OCI-LY7 (cell line): ENCODE data around the gene ABCC8.

Source experiments
- EZH2phosphoT487 ChIP-seq: fragments of 200-600 bp; sonication (generic); IDR thresholded peaks from 2 replicates; pipeline ENCODE4 v1.6.1; 2018; ENCODE audit warnings: low read depth, borderline replicate concordance, mild to moderate bottlenecking, mixed run types, antibody characterized with exemption, low read length, moderate library complexity, mixed read lengths
- TF ChIP-seq, protein P1 (sequence below): fragments of 200-600 bp; sonication (generic); conservative IDR thresholded peaks from 2 replicates; pipeline ENCODE4 v1.5.1; 2014; ENCODE audit warnings: mild to moderate bottlenecking, antibody characterized with exemption, low read length, moderate library complexity, mixed read lengths

- TF ChIP-seq, protein P1, sequence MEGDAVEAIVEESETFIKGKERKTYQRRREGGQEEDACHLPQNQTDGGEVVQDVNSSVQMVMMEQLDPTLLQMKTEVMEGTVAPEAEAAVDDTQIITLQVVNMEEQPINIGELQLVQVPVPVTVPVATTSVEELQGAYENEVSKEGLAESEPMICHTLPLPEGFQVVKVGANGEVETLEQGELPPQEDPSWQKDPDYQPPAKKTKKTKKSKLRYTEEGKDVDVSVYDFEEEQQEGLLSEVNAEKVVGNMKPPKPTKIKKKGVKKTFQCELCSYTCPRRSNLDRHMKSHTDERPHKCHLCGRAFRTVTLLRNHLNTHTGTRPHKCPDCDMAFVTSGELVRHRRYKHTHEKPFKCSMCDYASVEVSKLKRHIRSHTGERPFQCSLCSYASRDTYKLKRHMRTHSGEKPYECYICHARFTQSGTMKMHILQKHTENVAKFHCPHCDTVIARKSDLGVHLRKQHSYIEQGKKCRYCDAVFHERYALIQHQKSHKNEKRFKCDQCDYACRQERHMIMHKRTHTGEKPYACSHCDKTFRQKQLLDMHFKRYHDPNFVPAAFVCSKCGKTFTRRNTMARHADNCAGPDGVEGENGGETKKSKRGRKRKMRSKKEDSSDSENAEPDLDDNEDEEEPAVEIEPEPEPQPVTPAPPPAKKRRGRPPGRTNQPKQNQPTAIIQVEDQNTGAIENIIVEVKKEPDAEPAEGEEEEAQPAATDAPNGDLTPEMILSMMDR: no peak
- no peak for TF ChIP-seq EZH2phosphoT487
Measured at GRCh38 chr11:17405232-17406005, 71.2 kb downstream of the ABCC8 start.
